Measurements from ENCODE around the gene AFMID.

- TF ChIP-seq CTCF (conservative IDR thresholded peaks at IDR 0.05; ENCODE audit: low read length): no peak
- no peak for TF ChIP-seq EZH2phosphoT487 (IDR thresholded peaks at IDR 0.05; ENCODE audit: borderline replicate concordance)
Observed at GRCh38 chr17:78251773-78252103, 64.6 kb downstream of the AFMID start.
